Left renal pelvis (tissue), 4 donors: ENCODE results near the gene ZNHIT6. TPM values are rescaled to one million over a fixed set of nuclear protein-coding genes. Genes with fewer than 3 reads are reported as not detected.
A peak's percentile ranks its signal among the peaks of the same experiment; 100 is the strongest.
"Not testable (repeated sequence)": the region's sequence is repeated elsewhere in the genome, so short reads cannot be mapped to it uniquely, and the experiment has no call there.

ENCODE experiments used
- DNase-seq, 4 donors: peaks; one replicate each; pipeline ENCODE4 v3.0.0-alpha.2; 2013; ENCODE audit warnings: low read depth in 4 of 4, low spot score in 3 of 4
- polyA plus RNA-seq, 4 donors: library from polyadenylated mRNA; unstranded; fragments of 120-200 nt; gene quantifications; one replicate each; pipeline ENCODE4 v1.2.1, GENCODE V29; 2013; ENCODE audit not compliant: insufficient read length in 4 of 4

The ZNHIT6 gene
- polyA plus RNA-seq: 10 to 100 TPM; 26.2 to 35.8 (median 30.4) TPM

GRCh38 chr1:85707990-85708828, at the start of gene ZNHIT6:
Gene ZNHIT6, minus strand, starts transcription at chr1:85708433. Its CDS starts 149 bp downstream, at chr1:85708284.
- DNase-seq: peak; percentile 80 to 86 (median 86)

- no peak for DNase-seq
Measured at GRCh38 chr1:85756864-85757263, 48.6 kb upstream of the ZNHIT6 start.

GRCh38 chr1:85748120-85748519, 39.9 kb upstream of the ZNHIT6 start:
- no peak for DNase-seq

GRCh38 chr1:85746777-85747176, 38.5 kb upstream of the ZNHIT6 start:
- no peak for DNase-seq

- DNase-seq: no peak
Measured at GRCh38 chr1:85743814-85744213, 35.6 kb upstream of the ZNHIT6 start.

GRCh38 chr1:85734931-85735330, 26.7 kb upstream of the ZNHIT6 start:
- peak; percentile 41 to 61 (median 53) for DNase-seq

- no peak for DNase-seq
Measured at GRCh38 chr1:85718678-85719340, 10.6 kb upstream of the ZNHIT6 start.

GRCh38 chr1:85714418-85715114, 6.3 kb upstream of the ZNHIT6 start:
- not testable (repeated sequence) for DNase-seq

- no peak for DNase-seq
Measured at GRCh38 chr1:85708829-85709227, 595 bp upstream of the ZNHIT6 start.

- DNase-seq: no peak
Measured at GRCh38 chr1:85707267-85707989, 805 bp downstream of the ZNHIT6 start.

GRCh38 chr1:85705940-85706339, 2.3 kb downstream of the ZNHIT6 start:
- DNase-seq: no peak

GRCh38 chr1:85700422-85700821, 7.8 kb downstream of the ZNHIT6 start:
- DNase-seq: no peak

GRCh38 chr1:85697895-85698294, 10.3 kb downstream of the ZNHIT6 start:
- no peak for DNase-seq

- no peak for DNase-seq
Measured at GRCh38 chr1:85692730-85693314, 15.4 kb downstream of the ZNHIT6 start.

- no peak for DNase-seq
Measured at GRCh38 chr1:85689775-85690404, 18.3 kb downstream of the ZNHIT6 start.

GRCh38 chr1:85683292-85684025, 24.8 kb downstream of the ZNHIT6 start:
- DNase-seq: no peak

- peak in 2 of 4 donors; percentile 22 to 29 for DNase-seq
Measured at GRCh38 chr1:85681087-85681486, 27.1 kb downstream of the ZNHIT6 start.

GRCh38 chr1:85678193-85678592, 30.0 kb downstream of the ZNHIT6 start:
- DNase-seq: no peak

- DNase-seq: no peak
Measured at GRCh38 chr1:85677656-85678055, 30.6 kb downstream of the ZNHIT6 start.
